IPS-NIHi11 (cell line): ENCODE data around the gene F8.

Source experiments
- DNase-seq: peaks from one replicate; pipeline ENCODE4 v3.0.0; 2012; ENCODE audit warnings: mixed read lengths, low spot score

The F8 gene

DNA sequence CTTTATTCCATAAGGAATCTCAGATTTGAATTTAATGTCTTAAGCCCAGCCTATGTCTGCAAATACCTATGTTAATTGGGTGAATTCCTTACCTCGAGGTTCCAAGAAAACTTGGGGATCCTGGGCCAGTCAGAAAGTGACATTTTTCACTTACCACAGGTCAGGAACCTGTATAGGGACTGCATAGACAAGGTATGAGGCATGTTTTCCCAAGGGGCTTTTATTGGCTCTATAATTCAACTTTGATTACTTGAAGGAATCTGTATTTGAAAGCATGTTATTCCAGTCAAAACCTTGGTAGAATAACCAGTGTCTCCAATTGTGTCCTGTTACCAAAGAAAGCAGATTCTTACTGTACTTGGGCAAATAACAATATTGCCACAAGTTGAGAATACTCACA is 208.7 kb downstream of the F8 start:
- DNase-seq, result no peak

GRCh38 chrX:154812341-154813101 is 210.0 kb downstream of the F8 start:
- DNase-seq, result no peak

GRCh38 chrX:154809939-154810665 is 212.4 kb downstream of the F8 start:
- DNase-seq, result no peak

DNA sequence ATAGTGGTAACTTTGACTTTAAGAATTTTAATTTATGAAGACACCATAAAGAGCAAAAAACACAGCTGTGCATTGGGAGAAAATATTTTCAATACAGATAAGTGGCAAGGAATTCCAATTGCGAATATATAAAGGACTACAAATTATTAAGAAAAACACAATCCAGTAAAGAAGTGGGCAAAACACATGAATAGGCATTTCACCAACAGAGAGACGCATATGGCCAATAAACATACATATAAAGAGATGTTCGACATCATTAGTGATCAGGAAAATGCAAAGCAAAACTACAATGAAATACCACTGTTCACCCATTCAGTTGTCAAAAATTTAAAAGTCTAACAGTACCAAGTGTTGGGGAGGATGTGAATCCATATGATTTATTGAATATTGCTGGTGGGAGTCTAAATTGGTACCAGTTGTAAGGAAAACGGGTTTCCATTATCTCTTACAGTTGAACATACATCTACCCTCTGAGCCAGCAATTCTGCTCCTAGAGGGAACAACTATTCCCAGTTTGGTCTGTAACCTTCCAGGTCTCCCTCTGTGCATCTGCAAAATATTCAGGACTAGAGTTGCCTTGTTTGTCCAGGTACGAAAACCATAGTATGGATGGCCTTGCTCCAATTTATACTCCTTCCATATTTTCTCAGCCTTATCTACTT is 215.6 kb downstream of the F8 start:
- no peak for DNase-seq

DNA sequence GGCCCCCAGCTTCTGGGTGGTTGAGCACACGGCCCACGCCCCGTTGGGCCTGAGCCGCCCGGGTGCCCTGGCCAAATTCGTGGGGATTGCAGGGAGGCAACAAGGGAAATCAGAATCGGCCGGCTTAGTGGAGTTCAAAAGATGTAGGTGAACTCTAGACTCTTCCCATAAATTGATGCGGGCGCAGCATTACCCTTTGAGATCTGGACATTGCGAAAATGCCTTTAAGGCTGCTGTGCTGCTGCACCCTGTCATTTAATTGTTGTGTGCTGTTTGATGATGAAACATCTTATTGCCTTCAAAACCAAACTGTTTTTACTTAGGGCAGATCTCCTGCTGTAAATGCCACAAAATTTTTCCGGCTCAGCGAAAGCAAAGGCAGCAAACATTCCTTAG is 216.8 kb downstream of the F8 start:
- DNase-seq, result no peak

- peak; percentile 87 for DNase-seq
Observed at GRCh38 chrX:154804957-154805695, 217.4 kb downstream of the F8 start, which contains the start of gene MPP1. Gene MPP1, minus strand, starts transcription at chrX:154805485. Its CDS starts 112 bp downstream, at chrX:154805373.

DNA sequence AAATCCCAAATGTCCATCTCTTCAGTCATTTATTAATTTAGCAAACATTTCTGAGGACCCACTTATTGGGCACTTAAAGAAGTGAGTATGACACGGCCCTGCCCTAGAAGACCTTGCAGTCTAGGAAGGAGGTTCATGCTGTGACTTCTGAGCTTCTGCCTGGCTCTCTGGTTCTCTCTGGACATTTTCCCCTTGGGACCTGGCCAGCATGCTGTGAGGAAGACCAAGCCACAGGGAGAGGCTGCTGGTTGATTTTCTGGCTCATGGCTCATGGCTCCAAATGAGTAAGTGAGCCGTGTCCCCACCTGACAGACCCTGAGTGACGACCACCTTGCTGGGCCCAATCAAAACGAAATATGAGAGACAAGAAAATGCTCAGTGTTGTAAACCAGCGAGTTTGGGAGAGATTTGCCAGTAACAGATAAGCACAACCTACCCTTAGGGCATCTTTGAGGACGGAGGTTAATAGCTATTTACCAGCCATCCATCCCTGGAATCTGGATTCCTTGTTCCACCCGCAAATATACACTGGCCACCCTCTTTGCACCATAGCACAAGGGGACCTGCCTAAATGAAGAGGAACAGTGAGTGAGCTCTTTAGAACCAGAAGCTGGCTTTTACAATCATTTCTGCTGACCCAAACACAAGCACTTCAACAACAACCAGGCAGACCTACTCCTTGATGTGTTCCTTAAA is 218.1 kb downstream of the F8 start:
- no peak for DNase-seq

DNA sequence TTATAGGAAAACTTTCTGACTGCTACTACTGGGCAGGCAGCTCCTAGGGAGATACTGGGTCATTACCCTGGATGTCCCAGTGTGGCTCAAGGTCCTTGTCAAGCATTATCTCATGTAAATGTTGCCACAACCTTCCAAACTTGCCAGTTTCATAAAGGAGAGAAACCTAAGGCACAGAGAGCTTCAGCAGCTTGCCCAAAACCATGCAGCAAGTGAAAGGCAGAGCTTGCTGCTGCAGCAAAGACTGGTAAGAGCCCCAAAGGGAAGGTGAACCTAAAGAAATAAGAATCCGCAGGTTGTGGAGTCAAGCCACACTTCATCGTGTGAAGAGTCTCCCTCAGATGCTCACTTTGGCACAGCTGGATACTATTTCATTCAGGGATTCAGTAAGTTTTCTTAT is 219.6 kb downstream of the F8 start:
- no peak for DNase-seq

GRCh38 chrX:154800478-154801210 is 221.9 kb downstream of the F8 start:
- DNase-seq, result no peak

GRCh38 chrX:154799556-154800348 is 222.8 kb downstream of the F8 start:
- peak; percentile 26 for DNase-seq

DNA sequence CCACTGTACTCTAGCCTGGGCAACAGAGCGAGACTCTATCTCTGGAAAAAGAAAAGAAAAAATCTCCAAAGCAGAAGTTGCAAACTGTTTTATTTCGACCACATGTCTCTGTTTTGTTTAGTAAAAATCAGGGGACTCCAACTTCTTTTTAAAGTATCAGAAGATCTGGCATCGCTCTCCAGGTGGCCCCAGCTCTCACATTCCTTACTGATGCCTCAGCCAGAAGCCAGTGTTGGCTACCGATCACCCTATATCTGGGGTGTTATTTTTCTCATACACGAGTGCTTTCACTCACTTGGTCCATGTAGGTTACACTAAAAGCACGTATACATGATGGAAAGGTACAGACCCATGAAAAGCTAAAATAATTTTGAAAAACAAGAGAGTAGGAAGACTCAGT is 225.5 kb downstream of the F8 start:
- no peak for DNase-seq

DNA sequence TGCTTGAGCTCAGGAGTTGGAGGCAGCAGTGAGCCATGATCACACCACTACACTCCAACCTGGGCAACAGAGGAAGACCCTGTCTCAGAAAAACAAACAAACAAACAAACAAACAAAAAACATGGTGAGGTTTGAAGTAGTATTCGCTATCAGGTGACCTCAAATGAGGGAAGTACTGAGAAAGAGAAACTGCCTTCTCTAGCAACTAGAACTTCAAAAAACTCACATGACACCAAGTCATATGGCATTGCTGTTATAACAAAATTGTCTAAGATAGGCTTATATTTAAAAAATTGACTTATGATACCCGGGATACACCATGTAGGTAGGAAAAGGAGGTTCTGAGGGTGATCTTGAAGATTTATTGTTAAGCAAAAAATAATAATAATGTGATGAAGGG is 227.5 kb downstream of the F8 start:
- no peak for DNase-seq

DNA sequence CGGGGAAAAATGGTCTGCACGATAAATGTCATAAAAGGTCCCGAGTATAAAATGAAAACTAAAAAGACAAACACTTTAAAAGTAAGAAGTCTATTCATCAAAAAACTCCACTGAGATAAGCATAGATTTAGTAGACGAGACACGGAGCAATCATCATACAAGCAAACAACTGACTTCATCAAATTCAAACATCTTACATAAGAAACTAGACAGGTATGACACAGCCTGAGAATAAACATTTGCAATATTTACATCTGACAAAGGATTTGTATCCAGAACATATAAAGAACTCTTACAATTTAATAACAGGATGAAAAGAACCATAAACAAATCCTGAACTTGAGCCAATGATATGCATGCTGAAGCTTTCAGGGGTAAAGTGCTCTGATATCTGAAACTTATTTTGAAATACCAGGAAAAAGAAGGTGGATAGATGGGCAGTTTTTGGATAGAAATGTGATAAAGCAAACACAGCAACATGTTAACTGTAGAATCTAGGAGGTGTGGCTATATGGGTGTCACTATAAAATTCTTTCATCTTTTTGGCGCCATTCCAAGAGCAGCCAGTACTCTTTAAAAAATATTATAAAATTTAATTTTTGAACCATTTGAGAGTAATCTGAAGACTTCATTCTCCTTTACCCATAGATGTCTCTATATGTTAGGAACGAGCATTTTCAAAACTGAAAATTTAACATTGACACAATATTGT is 229.3 kb downstream of the F8 start:
- DNase-seq, result no peak

GRCh38 chrX:154791939-154792338 is 230.6 kb downstream of the F8 start:
- DNase-seq, result no peak

DNA sequence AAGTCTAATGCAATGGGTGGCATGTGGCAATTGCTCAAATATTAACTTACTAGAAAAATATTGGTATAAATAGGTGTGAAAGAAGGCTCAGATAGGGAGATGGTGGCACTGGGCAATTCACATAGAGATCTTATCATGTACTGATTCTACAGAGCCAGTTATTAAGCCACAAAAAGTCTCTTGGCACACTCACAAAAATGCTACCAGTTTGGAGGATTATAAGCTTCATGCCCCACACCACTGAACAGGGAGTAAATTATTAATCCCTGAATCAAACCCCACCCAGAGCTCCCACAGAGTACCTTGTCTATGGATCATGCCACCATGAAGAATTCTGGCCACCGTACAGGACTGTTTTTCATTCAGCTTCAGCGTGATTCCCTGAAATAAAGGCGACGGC is 231.1 kb downstream of the F8 start:
- no peak for DNase-seq
